MCF 10A (cell line): ENCODE data around the gene ADRA1B. TPM values are rescaled to one million over a fixed set of nuclear protein-coding genes. Genes with fewer than 3 reads are reported as not detected.
A peak's percentile ranks its signal among the peaks of the same experiment; 100 is the strongest.

Experiments
- BruUV-seq: library from RNA; stranded (reverse); fragments of 400-500 nt; replicated peaks from 2 replicates; lab custom pipeline; 2021; lab: Mats Ljungman, UMichigan
- CTCF ChIA-PET: fragments of 300-600 bp; sonication (Branson Sonifier 250); formaldehyde crosslinking; extraction: SDS; loops from one replicate; lab custom pipeline; 2021; ENCODE audit warnings: antibody characterized with exemption, inconsistent platforms; lab: Yijun Ruan, JAX
- POLR2A ChIA-PET: fragments of 300-600, 350-650 bp; sonication (Branson Sonifier 250); formaldehyde crosslinking; extraction: SDS; loops from one replicate; lab custom pipeline; 2020; ENCODE audit warnings: antibody characterized with exemption, inconsistent platforms; lab: Yijun Ruan, JAX
- DNase-seq: peaks from one replicate; pipeline ENCODE4 v3.0.0-alpha.2; 2018; ENCODE audit not compliant: unreplicated experiment
- H3K27ac Mint-ChIP-seq: one replicate; pipeline ENCODE4 v1.8.0; 2022; ENCODE audit warnings: mild to moderate bottlenecking, low read depth, mixed read lengths; ENCODE audit not compliant: unreplicated experiment
- H3K27me3 Mint-ChIP-seq: one replicate; pipeline ENCODE4 v1.8.0; 2022; ENCODE audit warnings: mixed read lengths; ENCODE audit not compliant: insufficient read depth, unreplicated experiment
- H3K36me3 Mint-ChIP-seq: one replicate; pipeline ENCODE4 v1.8.0; 2022; ENCODE audit warnings: mild to moderate bottlenecking, moderate library complexity, mixed read lengths; ENCODE audit not compliant: insufficient read depth, unreplicated experiment
- H3K4me1 Mint-ChIP-seq: one replicate; pipeline ENCODE4 v1.8.0; 2022; ENCODE audit warnings: mixed read lengths; ENCODE audit not compliant: insufficient read depth, unreplicated experiment
- H3K4me3 Mint-ChIP-seq: one replicate; pipeline ENCODE4 v1.8.0; 2022; ENCODE audit warnings: mild to moderate bottlenecking, moderate library complexity, mixed read lengths; ENCODE audit not compliant: unreplicated experiment
- H3K9me3 Mint-ChIP-seq: one replicate; pipeline ENCODE4 v1.8.0; 2022; ENCODE audit warnings: mixed read lengths; ENCODE audit not compliant: unreplicated experiment
- CTCF ChIP-seq: fragments of 200-600 bp; IDR thresholded peaks from one replicate; pipeline ENCODE4 v1.8.0; 2022; ENCODE audit warnings: antibody characterized with exemption, mild to moderate bottlenecking; ENCODE audit not compliant: unreplicated experiment
- intact Hi-C: fragments of 100-400 bp; cut with micrococcal nuclease; formaldehyde crosslinking; loops from 2 replicates; pipeline ENCODE4 v1.14.1; 2022
- total RNA-seq: library from RNA; stranded (reverse); gene quantifications from 2 replicates; pipeline ENCODE4 v1.2.3, GENCODE V29; 2022

The ADRA1B gene
- total RNA-seq, 1 experiment from 2014 or later: 0.14 TPM

DNA sequence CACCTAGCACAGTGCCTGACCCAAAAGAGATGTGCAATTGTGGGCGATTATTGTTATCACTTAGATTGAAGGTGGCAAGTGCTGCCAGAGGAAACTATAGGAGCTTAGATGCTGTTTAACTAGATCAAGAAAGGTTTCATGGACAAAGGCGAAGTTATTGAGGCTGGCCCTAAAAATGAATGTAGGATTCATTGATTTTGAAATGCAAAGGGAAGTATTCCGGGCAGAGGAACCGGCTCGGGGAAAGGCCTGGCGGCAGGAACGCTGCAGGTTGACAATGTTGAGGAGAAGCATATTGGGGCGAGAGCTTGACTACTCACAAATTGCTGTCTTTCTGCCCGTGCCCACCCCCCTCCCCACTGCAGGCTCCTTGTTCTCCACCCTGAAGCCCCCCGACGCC lies 55.2 kb downstream of the ADRA1B start:
- ChIA-PET CTCF (no interaction called here), POLR2A (no interaction called here)
- no peak for DNase-seq
- intact Hi-C loops: no loop called here
- Mint-ChIP-seq H3K27ac (no peak overlapping the region), H3K36me3 (no peaks in the 10 kb centered on the region), H3K4me3 (no peak overlapping the region), H3K9me3 (no peaks in the 10 kb centered on the region), H3K27me3 (no peaks in the 10 kb centered on the region), H3K4me1 (peaks cover 9% of the 10 kb centered on the region)
- TF ChIP-seq CTCF: no peak
- no TSS peak for BruUV-seq

DNA sequence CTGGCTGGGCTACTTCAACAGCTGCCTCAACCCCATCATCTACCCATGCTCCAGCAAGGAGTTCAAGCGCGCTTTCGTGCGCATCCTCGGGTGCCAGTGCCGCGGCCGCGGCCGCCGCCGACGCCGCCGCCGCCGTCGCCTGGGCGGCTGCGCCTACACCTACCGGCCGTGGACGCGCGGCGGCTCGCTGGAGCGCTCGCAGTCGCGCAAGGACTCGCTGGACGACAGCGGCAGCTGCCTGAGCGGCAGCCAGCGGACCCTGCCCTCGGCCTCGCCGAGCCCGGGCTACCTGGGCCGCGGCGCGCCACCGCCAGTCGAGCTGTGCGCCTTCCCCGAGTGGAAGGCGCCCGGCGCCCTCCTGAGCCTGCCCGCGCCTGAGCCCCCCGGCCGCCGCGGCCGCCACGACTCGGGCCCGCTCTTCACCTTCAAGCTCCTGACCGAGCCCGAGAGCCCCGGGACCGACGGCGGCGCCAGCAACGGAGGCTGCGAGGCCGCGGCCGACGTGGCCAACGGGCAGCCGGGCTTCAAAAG lies 55.7 kb downstream of the ADRA1B start:
- no peak for DNase-seq
- Mint-ChIP-seq H3K4me3 (no peak overlapping the region), H3K9me3 (no peaks in the 10 kb centered on the region), H3K36me3 (no peaks in the 10 kb centered on the region), H3K27ac (no peak overlapping the region), H3K27me3 (no peaks in the 10 kb centered on the region), H3K4me1 (peaks cover 9% of the 10 kb centered on the region)
- BruUV-seq: no TSS peak
- CTCF ChIA-PET: interaction anchor here (0.6 kb wide), 1 partner anchor 456 kb away, joined by 3 read pairs; no protein-coding TSS in a partner anchor
- TF ChIP-seq CTCF: no peak
- intact Hi-C loops: no loop called here
- POLR2A ChIA-PET: no interaction called here

- no TSS peak for BruUV-seq
- no peak overlapping the region for H3K4me3 Mint-ChIP-seq
- H3K4me1 Mint-ChIP-seq: peaks cover 9% of the 10 kb centered on the region
- no peaks in the 10 kb centered on the region for H3K36me3 Mint-ChIP-seq
- no peak for TF ChIP-seq CTCF
- no peak overlapping the region for H3K27ac Mint-ChIP-seq
- ChIA-PET CTCF (interaction anchor here (0.6 kb wide), 1 partner anchor 456 kb away, joined by 3 read pairs; no protein-coding TSS in a partner anchor), POLR2A (no interaction called here)
- H3K9me3 Mint-ChIP-seq: no peaks in the 10 kb centered on the region
- no peaks in the 10 kb centered on the region for H3K27me3 Mint-ChIP-seq
- DNase-seq: no peak
- intact Hi-C loops: no loop called here
Observed at GRCh38 chr5:159972538-159973362, 56.5 kb downstream of the ADRA1B start.

- DNase-seq: peak; percentile 69
- ChIA-PET POLR2A (no interaction called here), CTCF (interaction anchor here (0.6 to 2.2 kb wide), 4 partner anchors 11 to 23 kb away, joined by 3 to 13 read pairs (median 8); no protein-coding TSS in a partner anchor)
- no peaks in the 10 kb centered on the region for H3K27me3 Mint-ChIP-seq
- H3K4me3 Mint-ChIP-seq: no peak overlapping the region
- no peaks in the 10 kb centered on the region for H3K9me3 Mint-ChIP-seq
- intact Hi-C loops: no loop called here
- BruUV-seq: no TSS peak
- H3K36me3 Mint-ChIP-seq: peaks cover 5% of the 10 kb centered on the region
- no peak overlapping the region for H3K27ac Mint-ChIP-seq
- peaks cover 9% of the 10 kb centered on the region for H3K4me1 Mint-ChIP-seq
- no peak for TF ChIP-seq CTCF
Observed at GRCh38 chr5:159975462-159976019, 59.3 kb downstream of the ADRA1B start.
